ENCODE results near the gene CDH3. TPM values are rescaled to one million over a fixed set of nuclear protein-coding genes. Genes with fewer than 3 reads are reported as not detected.

Gene CDH3
- total and polyA plus RNA-seq, 2 of the 13 experiments (the other 11 are each of a cell fraction or from before 2014, with no cell fraction given) = 0.11 TPM; not detected in 1

DNA sequence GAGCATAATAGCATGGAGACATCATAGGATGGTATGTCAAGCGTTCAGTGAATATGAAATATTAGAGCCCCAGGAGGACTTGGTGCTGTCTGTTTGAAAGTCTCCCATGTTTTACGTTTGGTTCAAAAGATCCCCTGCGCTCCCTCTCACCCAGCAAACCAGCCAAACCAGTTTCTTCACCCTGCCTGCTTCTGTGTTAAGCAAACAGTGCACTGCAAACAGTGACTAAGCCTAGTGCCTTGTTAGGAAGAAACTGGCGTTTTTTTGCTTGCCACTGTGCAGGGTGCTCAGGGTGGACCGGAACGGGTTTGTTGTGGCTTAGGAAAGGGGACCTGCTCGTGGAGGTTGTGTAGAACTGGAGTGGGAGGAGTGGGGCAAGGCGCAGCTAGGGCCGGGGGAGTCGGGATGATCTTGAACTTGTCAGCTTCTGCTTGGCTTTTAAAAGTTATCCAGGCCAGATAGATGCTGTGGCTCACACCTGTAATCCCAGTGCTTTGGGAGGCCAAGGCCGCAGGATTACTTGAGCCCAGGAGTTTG lies 99.7 kb downstream of the CDH3 start (continued):
- TF ChIP-seq FOXO4 (CRISPR knock-in tag; conservative IDR thresholded peaks at IDR 0.05) (no peak), ZKSCAN8 (CRISPR knock-in tag; IDR thresholded peaks at IDR 0.05; ENCODE audit: borderline replicate concordance) (peak; percentile 97), ZFY (CRISPR knock-in tag; IDR thresholded peaks at IDR 0.05) (peak; percentile 45; the same call in 1 of the 2 replicates), YEATS2 (CRISPR knock-in tag; IDR thresholded peaks at IDR 0.05; ENCODE audit: borderline replicate concordance) (peak; percentile 75; the same call in 1 of the 2 replicates), ZNF512 (CRISPR knock-in tag; IDR thresholded peaks at IDR 0.05) (no peak), FOXA1 (IDR thresholded peaks at IDR 0.05) (peak; percentile 78), FOXA1 (CRISPR knock-in tag; IDR thresholded peaks at IDR 0.05) (peak; percentile 98), ZNF687 (CRISPR knock-in tag; IDR thresholded peaks at IDR 0.05) (peak; percentile 73), HMGA1 (CRISPR knock-in tag; conservative IDR thresholded peaks at IDR 0.05) (no peak), ZNF558 (CRISPR knock-in tag; IDR thresholded peaks at IDR 0.05; ENCODE audit: borderline replicate concordance) (no peak), SPEN (CRISPR knock-in tag; IDR thresholded peaks at IDR 0.05; ENCODE audit: low read depth) (peak; percentile 72; the same call in 1 of the 2 replicates), ZBTB20 (CRISPR knock-in tag; IDR thresholded peaks at IDR 0.05; ENCODE audit: borderline replicate concordance, low read depth) (peak; percentile 81; the same call in 1 of the 2 replicates)
- TF ChIP-seq, protein P1, sequence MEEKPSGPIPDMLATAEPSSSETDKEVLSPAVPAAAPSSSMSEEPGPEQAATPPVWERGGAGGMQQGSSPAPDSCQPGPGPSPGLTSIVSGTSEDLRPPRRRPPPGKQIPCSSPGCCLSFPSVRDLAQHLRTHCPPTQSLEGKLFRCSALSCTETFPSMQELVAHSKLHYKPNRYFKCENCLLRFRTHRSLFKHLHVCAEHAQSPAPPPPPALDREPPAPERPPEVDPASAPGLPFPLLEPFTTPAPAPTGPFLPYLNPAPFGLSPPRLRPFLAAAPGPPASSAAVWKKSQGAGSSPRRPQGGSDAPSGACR (CRISPR knock-in tag; IDR thresholded peaks at IDR 0.05) = peak; percentile 97
- TF ChIP-seq, protein P2, sequence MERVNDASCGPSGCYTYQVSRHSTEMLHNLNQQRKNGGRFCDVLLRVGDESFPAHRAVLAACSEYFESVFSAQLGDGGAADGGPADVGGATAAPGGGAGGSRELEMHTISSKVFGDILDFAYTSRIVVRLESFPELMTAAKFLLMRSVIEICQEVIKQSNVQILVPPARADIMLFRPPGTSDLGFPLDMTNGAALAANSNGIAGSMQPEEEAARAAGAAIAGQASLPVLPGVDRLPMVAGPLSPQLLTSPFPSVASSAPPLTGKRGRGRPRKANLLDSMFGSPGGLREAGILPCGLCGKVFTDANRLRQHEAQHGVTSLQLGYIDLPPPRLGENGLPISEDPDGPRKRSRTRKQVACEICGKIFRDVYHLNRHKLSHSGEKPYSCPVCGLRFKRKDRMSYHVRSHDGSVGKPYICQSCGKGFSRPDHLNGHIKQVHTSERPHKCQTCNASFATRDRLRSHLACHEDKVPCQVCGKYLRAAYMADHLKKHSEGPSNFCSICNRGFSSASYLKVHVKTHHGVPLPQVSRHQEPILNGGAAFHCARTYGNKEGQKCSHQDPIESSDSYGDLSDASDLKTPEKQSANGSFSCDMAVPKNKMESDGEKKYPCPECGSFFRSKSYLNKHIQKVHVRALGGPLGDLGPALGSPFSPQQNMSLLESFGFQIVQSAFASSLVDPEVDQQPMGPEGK (CRISPR knock-in tag; IDR thresholded peaks at IDR 0.05) = peak; percentile 80
